CD4-positive, alpha-beta T cell treated with Interleukin-15 for 1 hour (primary cell): ENCODE data around the gene GGNBP2.

Source experiments
- DNase-seq: peaks from one replicate; pipeline ENCODE4 v3.0.0-alpha.2; 2020

The GGNBP2 gene

GRCh38 chr17:36566081-36566480 is 21.4 kb downstream of the GGNBP2 start:
- no peak for DNase-seq

DNA sequence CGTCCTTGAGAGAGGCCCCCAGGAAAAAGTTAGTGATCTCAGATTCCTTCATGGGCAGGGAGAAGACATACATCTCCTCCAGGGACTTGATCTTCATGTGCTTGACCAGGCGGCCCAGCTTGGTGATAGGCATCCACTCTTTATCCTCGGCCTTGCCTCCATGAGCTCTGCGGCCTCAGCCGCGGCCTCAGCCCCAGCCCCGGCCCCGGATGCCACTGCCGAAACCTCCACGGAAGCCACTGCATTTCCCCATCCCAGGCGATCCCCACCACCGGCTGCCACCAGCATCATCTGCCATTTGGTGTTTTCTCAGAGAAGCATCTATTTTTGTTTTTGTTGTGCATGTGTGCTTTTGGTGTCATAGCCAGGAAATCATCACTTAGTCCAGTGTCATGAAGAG is 30.3 kb downstream of the GGNBP2 start:
- no peak for DNase-seq

DNA sequence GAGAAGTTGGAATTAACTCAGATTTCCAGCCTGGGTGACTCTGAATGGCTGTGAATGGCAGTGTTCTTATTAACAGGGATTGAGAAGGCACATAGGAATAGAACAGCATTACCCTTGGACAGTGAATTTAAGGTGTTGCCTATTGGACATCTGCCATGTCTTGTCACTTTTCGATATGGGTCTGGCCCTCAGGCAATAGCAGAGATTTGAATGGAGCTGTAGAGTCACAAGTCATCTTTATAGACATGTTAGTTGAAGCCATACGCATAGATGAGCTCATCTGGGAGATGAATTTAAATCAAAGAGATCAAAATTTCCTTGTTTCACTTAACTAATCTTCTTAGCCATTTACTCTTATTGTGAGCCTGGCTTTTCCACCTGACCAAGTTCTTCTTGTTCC is 32.1 kb downstream of the GGNBP2 start:
- DNase-seq, result no peak

- DNase-seq, result no peak
Observed at GRCh38 chr17:36578671-36579070, 34.0 kb downstream of the GGNBP2 start.

- DNase-seq, result no peak
Observed at GRCh38 chr17:36583787-36584186, 39.1 kb downstream of the GGNBP2 start.

DNA sequence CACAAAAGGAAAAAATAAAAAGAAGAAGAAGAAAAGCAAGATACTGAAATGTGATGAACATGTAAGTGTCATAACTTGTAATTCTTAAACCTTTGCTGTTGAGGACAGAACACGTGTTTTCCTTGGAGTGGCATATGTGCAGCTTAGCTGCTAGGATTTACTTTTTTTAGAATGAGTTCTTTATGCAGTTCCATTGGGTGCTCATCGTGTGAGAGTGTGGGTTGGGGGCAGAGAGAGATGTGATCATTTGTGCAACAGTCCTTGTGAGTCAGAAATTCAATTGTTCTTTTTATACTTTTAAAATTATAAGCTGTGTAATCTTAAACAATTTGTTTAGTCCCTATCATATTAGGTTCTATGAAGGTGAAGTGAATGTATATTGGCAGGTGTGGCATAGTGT is 41.4 kb downstream of the GGNBP2 start:
- no peak for DNase-seq

DNA sequence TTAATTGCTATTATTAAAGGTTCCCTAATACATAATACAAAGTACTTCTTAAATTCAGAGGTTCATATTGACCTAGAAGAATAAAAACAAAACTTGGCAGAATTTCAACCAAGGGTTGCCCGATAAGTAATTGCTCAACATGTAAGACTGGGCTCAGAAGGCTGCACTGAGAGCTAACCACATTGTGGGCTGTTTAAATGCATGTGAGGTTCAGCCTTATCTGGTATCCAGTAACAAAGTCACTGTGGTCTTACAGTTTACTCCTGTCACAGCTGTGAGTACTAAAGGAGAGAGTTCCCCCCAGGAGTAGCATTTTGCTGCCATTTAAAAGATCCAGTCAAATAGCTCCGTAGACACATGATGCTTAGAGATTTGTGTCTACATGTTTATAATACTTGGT is 45.4 kb downstream of the GGNBP2 start:
- no peak for DNase-seq

DNA sequence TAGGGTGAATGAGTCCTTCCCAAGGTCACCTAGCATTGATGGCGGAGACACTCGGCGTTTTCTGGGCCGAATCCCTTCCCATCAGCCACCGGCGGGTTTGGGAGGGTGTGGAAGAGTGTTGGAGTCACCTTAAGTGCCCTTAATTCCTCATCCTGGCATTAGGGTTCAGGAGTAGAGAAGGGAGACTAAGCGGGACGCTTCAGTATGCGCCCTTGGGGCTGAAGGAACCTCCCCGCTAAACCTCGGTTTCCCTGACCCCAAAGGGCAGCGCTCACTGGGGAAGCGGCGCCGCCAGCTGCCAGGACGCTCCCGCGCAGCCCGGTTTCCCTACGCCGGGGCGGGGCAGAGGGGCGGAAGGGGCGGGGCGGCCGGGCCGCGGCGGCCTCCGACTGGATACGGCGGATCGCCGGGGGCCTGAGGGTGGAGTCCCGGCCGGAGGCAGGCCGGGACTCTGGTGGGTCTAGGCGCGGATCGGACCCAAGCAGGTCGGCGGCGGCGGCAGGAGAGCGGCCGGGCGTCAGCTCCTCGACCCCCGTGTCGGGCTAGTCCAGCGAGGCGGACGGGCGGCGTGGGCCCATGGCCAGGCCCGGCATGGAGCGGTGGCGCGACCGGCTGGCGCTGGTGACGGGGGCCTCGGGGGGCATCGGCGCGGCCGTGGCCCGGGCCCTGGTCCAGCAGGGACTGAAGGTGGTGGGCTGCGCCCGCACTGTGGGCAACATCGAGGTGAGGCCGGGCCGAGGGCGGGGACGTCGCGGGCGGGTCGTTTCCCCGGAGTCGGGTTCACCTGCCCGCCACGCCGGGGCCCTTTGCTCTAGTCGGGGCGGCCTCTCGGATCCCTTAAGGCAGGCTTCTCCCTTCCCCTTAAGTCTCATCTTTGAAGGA is 47.0 kb downstream of the GGNBP2 start, which contains the start of gene DHRS11:
Gene DHRS11, plus strand, starts transcription at position 446 of the 882 bp plus-strand sequence. Its CDS starts 131 bp downstream, at position 577.
- DNase-seq, result peak; percentile 69

- no peak for DNase-seq
Observed at GRCh38 chr17:36592316-36592715, 47.6 kb downstream of the GGNBP2 start.

DNA sequence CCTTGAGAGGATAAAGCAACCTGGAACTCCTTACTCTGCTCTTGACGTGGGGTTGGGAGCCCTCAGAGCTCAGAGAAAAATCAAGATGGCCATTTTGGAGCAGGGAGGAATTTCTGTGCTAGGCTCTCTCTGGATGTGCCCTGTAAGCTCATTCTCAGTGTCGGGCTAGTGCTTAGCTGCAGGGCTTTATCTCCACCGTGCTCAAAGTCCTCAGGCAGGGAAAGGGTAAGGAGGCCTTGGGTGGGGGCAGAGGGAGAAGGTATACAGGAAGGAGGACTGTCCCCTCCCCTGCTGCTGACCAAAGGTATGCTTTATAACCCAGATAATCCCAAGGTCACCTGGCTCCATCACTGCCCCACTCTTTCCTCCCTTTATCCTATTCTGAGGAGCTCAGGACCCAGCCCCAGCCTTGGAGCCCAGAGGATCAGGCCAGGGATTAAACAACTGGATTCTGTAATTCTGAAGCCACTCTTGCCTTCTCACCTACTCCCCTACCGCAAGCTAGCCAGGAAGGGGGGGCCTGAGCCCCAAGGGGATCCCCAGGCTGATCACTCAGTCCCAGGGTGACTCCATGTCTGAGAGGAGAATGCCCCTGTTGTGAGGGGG is 48.1 kb downstream of the GGNBP2 start:
- no peak for DNase-seq

DNA sequence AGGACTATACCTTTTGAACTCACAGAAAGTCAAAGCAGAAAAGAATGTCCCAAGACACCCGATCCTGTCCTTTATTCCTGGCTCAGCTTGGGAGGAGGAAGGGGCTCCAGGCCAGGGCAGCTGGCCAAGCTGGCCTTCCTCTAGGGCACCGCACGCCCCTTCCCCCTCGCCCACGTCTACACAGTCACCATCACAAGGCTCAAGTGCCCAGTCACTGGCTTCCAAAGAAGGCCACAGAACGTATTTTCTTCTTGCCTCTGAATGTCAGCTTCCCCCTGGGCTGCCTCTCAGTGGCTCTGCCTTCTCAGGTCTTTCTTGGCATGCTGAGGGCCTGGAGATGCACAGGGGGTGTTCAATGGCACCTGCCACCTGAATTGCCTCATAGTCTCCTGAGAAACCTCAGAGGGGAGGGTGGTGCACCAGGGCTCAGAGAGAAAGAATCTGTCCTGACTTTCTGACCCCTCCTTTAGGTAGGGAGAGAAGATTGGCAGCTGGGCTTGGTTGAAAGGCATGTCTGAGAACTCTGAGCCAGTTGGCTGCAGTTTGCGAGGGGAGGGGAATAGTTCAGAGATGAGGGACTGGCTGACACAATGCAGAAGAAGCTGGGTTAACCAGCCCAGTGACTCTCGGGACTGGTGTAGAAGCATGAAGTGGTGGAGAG is 49.1 kb downstream of the GGNBP2 start:
- no peak for DNase-seq

- DNase-seq, result no peak
Observed at GRCh38 chr17:36594626-36595401, 50.1 kb downstream of the GGNBP2 start.

DNA sequence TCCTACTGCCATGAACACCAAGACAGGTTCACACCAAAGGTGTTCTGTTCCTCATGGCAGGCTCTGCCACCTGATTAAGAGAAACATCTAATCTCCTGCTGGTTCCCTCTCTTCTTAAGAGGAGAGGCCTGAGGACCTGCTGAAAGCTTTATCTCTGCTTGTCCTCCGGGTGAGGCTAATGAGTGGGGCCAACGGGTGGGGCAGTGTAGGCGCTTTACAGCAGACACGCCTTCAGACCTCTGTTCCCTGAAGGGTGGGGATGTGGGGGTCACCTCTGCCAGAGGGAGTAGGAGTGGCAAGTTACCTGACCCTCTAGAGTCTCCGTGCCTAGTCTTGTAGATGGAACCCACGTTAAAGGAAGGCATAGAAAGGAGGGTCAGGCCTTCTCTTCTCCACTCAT is 52.5 kb downstream of the GGNBP2 start:
- DNase-seq, result no peak

DNA sequence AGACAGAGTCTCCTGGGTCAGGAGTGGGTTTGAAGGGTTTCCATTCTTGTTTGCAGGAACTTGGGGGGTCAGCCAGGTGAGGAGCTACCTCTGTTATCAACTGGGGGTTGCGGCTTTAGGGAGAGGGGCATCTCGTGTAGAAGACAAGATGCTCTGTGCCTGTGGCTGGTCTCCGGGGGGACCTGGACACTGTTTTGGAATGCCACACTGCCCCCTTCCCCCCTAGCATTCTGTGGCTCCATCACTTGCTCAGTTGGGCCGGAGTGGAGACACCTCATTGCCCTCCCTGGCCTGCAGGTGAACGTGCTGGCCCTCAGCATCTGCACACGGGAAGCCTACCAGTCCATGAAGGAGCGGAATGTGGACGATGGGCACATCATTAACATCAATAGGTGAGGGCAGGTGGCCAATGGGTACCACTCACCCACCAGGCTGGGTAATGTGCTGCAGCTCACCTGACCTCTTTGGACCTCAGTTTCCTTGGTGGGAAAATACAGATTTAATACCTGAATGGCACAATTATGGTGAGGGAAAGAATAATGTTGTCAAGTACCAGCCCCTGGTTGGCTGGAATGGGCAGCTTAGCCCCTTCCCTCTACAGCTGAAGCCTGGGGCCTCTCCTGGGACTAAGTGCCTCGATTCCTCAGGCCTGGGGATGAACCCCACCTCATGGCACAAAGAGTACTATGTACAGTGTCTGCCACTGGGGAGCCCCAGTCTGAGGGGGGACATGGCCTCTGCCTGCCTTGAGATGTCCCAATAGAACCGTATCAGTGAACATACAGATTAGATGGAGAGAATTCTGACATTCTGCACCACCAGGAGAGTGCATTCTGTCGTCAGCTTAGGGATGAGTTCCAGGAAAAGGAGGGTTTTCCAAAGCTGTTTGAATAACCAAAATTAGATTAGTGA is 53.4 kb downstream of the GGNBP2 start:
- DNase-seq, result no peak

GRCh38 chr17:36598951-36599401 is 54.3 kb downstream of the GGNBP2 start:
- no peak for DNase-seq

DNA sequence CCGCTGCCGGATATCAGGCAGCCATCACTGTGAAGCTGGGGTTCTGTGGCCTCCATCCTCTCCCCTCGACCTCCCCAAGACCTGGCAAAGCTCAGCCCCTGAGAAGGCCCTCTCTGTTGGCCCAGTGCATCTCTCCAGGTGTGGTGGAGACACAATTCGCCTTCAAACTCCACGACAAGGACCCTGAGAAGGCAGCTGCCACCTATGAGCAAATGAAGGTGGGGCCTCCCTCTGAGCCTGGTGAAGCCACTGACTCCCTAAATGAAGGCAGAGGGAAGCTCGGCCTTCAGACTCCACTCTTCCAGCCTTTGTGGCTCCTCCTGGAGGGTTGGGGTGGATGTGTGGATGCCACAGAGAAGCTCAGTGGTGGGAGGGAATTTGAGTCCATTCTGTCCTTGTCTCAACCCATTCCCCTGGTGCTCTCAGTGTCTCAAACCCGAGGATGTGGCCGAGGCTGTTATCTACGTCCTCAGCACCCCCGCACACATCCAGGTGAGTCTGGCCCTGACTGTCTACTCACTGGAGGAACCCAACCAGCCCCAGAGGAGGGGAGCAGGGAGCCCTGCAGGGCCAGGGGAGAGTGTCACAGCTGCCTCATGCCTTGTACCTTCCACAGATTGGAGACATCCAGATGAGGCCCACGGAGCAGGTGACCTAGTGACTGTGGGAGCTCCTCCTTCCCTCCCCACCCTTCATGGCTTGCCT is 55.0 kb downstream of the GGNBP2 start:
- no peak for DNase-seq

DNA sequence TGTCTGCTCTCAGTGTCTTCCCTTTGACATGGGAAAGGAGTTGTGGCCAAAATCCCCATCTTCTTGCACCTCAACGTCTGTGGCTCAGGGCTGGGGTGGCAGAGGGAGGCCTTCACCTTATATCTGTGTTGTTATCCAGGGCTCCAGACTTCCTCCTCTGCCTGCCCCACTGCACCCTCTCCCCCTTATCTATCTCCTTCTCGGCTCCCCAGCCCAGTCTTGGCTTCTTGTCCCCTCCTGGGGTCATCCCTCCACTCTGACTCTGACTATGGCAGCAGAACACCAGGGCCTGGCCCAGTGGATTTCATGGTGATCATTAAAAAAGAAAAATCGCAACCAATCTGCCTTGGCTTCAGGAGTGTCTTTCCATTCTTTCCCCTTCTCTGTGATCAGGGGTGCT is 55.7 kb downstream of the GGNBP2 start:
- no peak for DNase-seq

DNA sequence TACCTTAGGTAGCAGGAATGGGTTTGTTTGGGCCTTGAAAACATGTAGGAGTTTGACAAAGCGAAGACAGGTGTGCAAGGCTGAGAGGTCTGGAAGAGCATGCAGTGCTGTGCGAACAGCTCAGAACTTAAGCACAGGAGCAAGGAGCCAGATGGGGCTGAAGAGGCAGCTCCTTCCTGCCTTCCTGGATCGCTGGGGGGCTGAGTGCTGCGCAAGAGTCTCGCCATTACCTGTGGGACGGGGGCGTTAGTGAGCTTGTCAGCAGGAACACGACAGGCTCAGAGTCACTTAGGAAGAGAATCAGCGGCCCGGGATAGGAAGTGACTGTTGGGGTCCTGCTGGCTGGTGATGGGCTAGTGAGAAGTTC is 56.2 kb downstream of the GGNBP2 start:
- DNase-seq, result no peak

- DNase-seq, result peak; percentile 91
Observed at GRCh38 chr17:36601303-36602029, 56.7 kb downstream of the GGNBP2 start, which contains the start of gene MRM1. Gene MRM1 (plus strand): TSS chr17:36601583. CDS start chr17:36601811, 228 bp downstream.

- no peak for DNase-seq
Observed at GRCh38 chr17:36602030-36602748, 57.5 kb downstream of the GGNBP2 start.
